IPS-15b (cell line): ENCODE results near the gene TFAP2C.

Source experiments
- H3K27me3 ChIP-seq: one replicate; pipeline ENCODE4 v1.6.1; 2013; ENCODE audit warnings: low read length; ENCODE audit not compliant: control insufficient read depth, insufficient read depth
- H3K36me3 ChIP-seq: one replicate; pipeline ENCODE4 v1.6.1; 2013; ENCODE audit warnings: low read length; ENCODE audit not compliant: control insufficient read depth, insufficient read depth
- H3K4me1 ChIP-seq: one replicate; pipeline ENCODE4 v1.6.1; 2013; ENCODE audit warnings: mild to moderate bottlenecking, low read length; ENCODE audit not compliant: control insufficient read depth, insufficient read depth
- H3K4me3 ChIP-seq: one replicate; pipeline ENCODE4 v1.5.1; 2013; ENCODE audit warnings: low read depth, low read length
- H3K9ac ChIP-seq: one replicate; pipeline ENCODE4 v1.6.1; 2013; ENCODE audit warnings: low read depth, mild to moderate bottlenecking, low read length
- H3K9me3 ChIP-seq: one replicate; pipeline ENCODE4 v1.6.1; 2013; ENCODE audit warnings: mild to moderate bottlenecking, low read length; ENCODE audit not compliant: control insufficient read depth, insufficient read depth

TFAP2C gene

DNA sequence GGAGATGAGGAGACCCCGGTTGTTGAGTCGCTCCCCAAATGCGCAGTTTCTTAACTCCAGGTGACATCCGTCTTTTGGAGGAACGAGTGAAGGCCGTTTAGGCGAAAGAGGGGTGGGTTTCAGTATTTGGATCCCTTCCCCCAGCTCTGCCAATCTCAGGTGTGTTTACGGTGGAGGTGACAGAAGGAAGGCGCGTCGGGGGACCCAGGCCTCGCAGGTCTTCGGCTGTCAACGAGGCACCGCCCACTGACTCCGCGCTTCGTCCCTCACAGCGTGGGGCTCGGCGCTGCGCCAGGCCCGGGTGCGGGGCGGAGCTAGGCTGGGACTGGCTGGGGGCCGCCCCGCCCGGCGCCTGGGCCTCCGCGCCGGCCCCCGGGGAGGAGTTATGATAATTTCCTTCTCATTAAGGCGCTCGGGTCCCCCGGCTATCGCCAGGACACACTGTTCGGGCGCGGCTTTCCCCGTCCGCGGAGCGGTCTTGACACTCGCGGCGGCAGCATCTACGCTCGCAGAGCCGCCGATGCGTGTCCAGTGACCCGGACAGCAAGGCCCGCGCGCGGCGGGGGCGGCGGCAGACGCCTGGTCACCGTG lies at the start of gene TFAP2C:
Gene TFAP2C, plus strand, starts transcription at position 434 of the 591 bp plus-strand sequence. CDS start 239 bp downstream, outside the sequence.
- peaks cover 37% of the 10 kb centered on the region for H3K27me3 ChIP-seq
- peaks cover 18% of the 10 kb centered on the region for H3K4me1 ChIP-seq
- H3K9me3 ChIP-seq = no peaks in the 10 kb centered on the region
- peak within 1 kb of the TSS; percentile 81 for H3K9ac ChIP-seq
- H3K36me3 ChIP-seq = peaks cover 9% of the 10 kb centered on the region
- peak within 1 kb of the TSS; percentile 93 for H3K4me3 ChIP-seq

GRCh38 chr20:56580226-56580625 lies 48.9 kb upstream of the TFAP2C start:
- no peak overlapping the region for H3K9ac ChIP-seq
- H3K9me3 ChIP-seq = no peaks in the 10 kb centered on the region
- H3K27me3 ChIP-seq = no peaks in the 10 kb centered on the region
- no peak overlapping the region for H3K4me3 ChIP-seq
- H3K36me3 ChIP-seq = no peaks in the 10 kb centered on the region
- peaks cover 4% of the 10 kb centered on the region for H3K4me1 ChIP-seq

DNA sequence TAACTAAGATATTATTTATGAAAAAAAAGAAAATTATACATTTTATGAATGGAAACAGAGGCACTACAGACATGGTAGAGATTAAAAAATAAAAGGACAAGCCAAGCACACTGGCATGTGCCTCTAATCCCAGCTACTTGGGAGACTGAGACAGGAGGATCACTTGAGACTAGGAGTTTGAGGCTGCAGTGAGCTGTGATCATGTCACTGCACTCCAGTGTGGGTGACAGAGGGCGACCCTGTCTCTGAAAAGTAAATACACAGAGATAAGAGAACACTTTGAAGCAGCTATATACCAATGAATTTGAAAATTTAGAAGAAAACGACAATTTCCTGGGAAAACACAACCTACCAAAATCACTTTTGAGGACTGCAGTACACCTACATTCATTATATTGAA lies 47.4 kb upstream of the TFAP2C start:
- Histone ChIP-seq H3K9me3 (no peaks in the 10 kb centered on the region), H3K4me1 (peaks cover 4% of the 10 kb centered on the region), H3K27me3 (no peaks in the 10 kb centered on the region), H3K4me3 (no peak overlapping the region), H3K36me3 (no peaks in the 10 kb centered on the region), H3K9ac (no peak overlapping the region)

DNA sequence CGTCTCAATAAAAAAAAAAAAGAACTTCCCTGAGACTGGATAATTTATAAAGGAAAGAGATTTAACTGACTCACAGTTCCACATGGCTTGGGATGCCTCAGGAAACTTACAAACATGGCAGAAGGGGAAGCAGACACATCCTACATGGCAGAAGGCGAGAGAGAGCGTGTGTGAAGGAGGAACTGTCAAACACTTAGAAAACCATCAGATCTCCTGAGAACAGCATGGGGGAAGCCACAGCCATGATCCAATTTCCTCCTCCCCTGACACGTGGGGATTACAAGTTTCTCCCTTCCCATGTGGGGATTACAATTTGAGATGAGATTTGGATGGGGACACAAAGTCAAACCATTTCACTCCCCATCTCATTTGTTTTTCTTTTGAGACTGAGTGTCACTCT lies 46.6 kb upstream of the TFAP2C start:
- H3K4me1 ChIP-seq = peaks cover 6% of the 10 kb centered on the region
- no peaks in the 10 kb centered on the region for H3K36me3 ChIP-seq
- no peak overlapping the region for H3K4me3 ChIP-seq
- no peaks in the 10 kb centered on the region for H3K9me3 ChIP-seq
- no peak overlapping the region for H3K9ac ChIP-seq
- H3K27me3 ChIP-seq = no peaks in the 10 kb centered on the region

GRCh38 chr20:56584916-56585315 lies 44.2 kb upstream of the TFAP2C start:
- no peak overlapping the region for H3K4me3 ChIP-seq

DNA sequence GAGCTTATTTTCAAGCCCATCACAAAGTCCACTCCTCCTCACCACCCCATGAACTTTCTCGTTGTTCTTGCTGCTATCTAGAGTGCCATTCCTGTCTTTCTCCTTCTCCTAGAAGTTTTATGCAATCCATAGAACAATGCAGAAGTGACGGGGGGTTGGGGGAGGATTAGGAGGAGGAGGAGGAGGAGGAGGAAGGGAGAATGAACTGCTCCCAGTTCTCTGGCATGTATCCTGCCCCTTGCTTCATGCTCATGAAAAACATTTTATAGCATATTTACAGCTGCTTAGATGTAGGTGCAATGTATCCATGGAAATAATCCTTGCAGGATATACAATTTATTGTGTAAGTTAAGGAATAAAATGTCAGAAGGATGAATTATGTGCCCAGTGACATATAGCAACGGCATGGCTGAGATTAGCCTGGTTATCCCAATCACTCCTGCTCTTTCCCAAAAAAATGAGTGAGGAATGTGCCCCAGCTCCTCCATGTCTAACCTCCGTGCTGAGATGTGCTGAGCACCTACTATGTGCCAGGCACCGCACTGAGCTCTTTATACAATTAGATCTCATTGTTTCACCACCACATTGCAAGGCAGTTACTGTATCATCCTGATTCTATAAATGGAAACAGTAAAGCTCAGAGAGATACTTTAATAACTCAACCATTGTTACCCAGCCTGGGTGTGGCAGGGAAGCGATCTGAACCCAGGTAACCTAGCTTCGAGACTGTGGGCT lies 41.6 kb upstream of the TFAP2C start:
- no peaks in the 10 kb centered on the region for H3K27me3 ChIP-seq
- H3K4me1 ChIP-seq = peaks cover 6% of the 10 kb centered on the region
- H3K9me3 ChIP-seq = no peaks in the 10 kb centered on the region
- no peak overlapping the region for H3K9ac ChIP-seq
- H3K36me3 ChIP-seq = no peaks in the 10 kb centered on the region
- H3K4me3 ChIP-seq = no peak overlapping the region

More at GRCh38 chr20:56584916-56585315, 44.2 kb upstream of the TFAP2C start:
- Histone ChIP-seq H3K4me1 (peaks cover 6% of the 10 kb centered on the region), H3K36me3 (no peaks in the 10 kb centered on the region), H3K27me3 (no peaks in the 10 kb centered on the region), H3K9ac (no peak overlapping the region), H3K9me3 (no peaks in the 10 kb centered on the region)

GRCh38 chr20:56588996-56589395 lies 40.1 kb upstream of the TFAP2C start:
- Histone ChIP-seq H3K27me3 (no peaks in the 10 kb centered on the region), H3K4me3 (no peak overlapping the region), H3K36me3 (no peaks in the 10 kb centered on the region), H3K4me1 (peaks cover 6% of the 10 kb centered on the region), H3K9ac (no peak overlapping the region), H3K9me3 (no peaks in the 10 kb centered on the region)

DNA sequence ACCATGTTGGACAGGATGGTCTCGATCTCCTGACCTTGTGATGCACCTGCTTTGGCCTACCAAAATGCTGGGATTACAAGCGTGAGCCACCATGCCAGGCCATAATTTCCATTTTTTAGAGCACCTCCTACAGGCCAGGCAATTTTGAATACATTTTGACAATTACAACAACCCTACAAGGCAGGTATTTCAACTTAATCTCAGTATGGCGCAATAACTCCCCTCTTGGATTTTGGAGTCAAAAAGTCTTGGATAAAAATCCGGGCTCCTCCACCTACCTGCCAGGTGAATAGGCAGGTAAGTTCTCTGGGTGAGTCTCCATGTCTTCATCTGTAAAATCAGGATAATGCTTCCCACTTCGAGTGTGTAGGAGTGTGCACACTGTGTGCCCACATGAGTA lies 39.5 kb upstream of the TFAP2C start:
- Histone ChIP-seq H3K4me3 (no peak overlapping the region), H3K27me3 (no peaks in the 10 kb centered on the region), H3K9ac (no peak overlapping the region), H3K36me3 (no peaks in the 10 kb centered on the region), H3K9me3 (no peaks in the 10 kb centered on the region), H3K4me1 (peaks cover 5% of the 10 kb centered on the region)

GRCh38 chr20:56590888-56591287 lies 38.2 kb upstream of the TFAP2C start:
- Histone ChIP-seq H3K4me3 (no peak overlapping the region), H3K9ac (no peak overlapping the region), H3K4me1 (peaks cover 2% of the 10 kb centered on the region), H3K27me3 (no peaks in the 10 kb centered on the region), H3K9me3 (no peaks in the 10 kb centered on the region), H3K36me3 (no peaks in the 10 kb centered on the region)

DNA sequence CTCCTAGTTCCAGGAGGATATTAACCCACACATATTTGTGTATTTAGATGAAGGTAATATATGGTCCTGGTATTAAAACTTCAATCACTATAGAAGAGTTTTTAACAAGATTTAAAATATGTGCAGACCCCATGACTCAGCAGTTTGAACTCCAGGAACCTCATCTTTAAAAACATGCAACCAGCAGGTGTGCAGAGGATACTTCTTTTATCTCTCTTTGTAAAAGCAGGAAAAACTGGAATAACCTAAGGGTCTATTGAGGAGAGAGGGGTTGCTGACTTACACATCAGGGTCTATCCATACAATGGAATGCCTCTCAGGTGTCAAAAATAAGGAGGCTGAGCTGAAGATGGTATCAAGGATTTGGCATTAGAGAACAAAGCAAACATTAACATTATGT lies 36.9 kb upstream of the TFAP2C start:
- no peak overlapping the region for H3K4me3 ChIP-seq
- no peaks in the 10 kb centered on the region for H3K36me3 ChIP-seq
- H3K9me3 ChIP-seq = no peaks in the 10 kb centered on the region
- H3K4me1 ChIP-seq = peaks cover 2% of the 10 kb centered on the region
- no peak overlapping the region for H3K9ac ChIP-seq
- no peaks in the 10 kb centered on the region for H3K27me3 ChIP-seq

GRCh38 chr20:56592817-56593216 lies 36.3 kb upstream of the TFAP2C start:
- no peaks in the 10 kb centered on the region for H3K4me1 ChIP-seq
- H3K9me3 ChIP-seq = no peaks in the 10 kb centered on the region
- no peaks in the 10 kb centered on the region for H3K27me3 ChIP-seq
- no peaks in the 10 kb centered on the region for H3K36me3 ChIP-seq
- H3K4me3 ChIP-seq = no peak overlapping the region
- H3K9ac ChIP-seq = no peak overlapping the region

DNA sequence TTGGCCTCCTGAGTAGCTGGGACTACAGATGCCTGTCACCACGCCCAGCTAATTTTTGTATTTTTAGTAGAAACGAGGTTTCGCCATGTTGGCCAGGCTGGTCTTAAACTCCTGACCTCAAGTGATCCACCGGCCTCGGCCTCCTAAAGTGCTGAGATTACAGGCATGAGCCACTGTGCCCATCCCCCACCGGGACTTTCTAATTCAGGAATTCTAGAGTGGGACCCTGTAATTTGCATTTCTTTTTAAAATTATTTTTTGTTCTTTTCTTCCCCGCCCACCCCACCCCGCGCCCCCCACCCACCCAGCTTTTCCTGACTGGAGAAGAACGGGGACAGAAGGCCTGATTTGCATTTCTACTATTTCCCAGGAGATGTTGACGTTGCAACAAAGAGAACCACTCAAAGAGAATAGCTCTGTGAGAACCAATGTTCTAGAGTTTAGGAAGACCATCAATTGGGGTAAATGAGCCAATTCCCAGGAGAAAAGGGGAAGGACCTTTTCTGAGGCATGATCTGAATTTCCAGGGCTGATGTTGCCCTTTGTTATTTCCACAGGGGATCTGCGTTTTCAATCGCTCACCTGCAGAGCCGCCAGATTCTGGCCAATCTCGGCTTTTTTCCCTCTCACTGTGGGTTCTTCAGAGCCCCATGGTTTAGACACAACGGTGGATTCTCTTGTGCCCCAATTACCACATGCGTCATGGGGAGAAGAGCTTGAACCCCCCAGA lies 33.2 kb upstream of the TFAP2C start:
- no peaks in the 10 kb centered on the region for H3K9me3 ChIP-seq
- no peaks in the 10 kb centered on the region for H3K36me3 ChIP-seq
- H3K4me1 ChIP-seq = no peaks in the 10 kb centered on the region
- H3K27me3 ChIP-seq = no peaks in the 10 kb centered on the region
- no peak overlapping the region for H3K4me3 ChIP-seq
- H3K9ac ChIP-seq = no peak overlapping the region
